OCI-LY7 (cell line): Measurements from ENCODE around the gene SPNS1. TPM values are rescaled to one million over a fixed set of nuclear protein-coding genes. Genes with fewer than 3 reads are reported as not detected.
"Not testable (repeated sequence)": the region's sequence is repeated elsewhere in the genome, so short reads cannot be mapped to it uniquely, and the experiment has no call there.

ENCODE experiments used
- BruUV-seq: library from RNA; stranded (reverse); fragments of 400-500 nt; replicated peaks from 2 replicates; lab custom pipeline; 2021; lab: Mats Ljungman, UMichigan
- CTCF ChIA-PET: fragments of 300-600 bp; sonication (Branson Sonifier 250); formaldehyde crosslinking; loops from one replicate; lab custom pipeline; 2022; ENCODE audit warnings: antibody characterized with exemption; ENCODE audit not compliant: unreplicated experiment; lab: Charles Lee
- POLR2A ChIA-PET: fragments of 300-600 bp; sonication (Branson Sonifier 250); formaldehyde crosslinking; loops from one replicate; lab custom pipeline; 2022; ENCODE audit warnings: antibody characterized with exemption; lab: Charles Lee
- DNase-seq: peaks from one replicate; pipeline ENCODE4 v3.0.0-alpha.2; 2015; ENCODE audit warnings: low spot score
- H2AFZ ChIP-seq: fragments of 200-600 bp; sonication (generic), shearing (Covaris generic); 2 replicates; pipeline ENCODE4 v1.6.1; 2014; ENCODE audit warnings: mild to moderate bottlenecking, antibody characterized with exemption, low read length, moderate library complexity
- H3K27ac ChIP-seq: fragments of 200-600 bp; sonication (generic); 2 replicates; pipeline ENCODE4 v1.5.1; 2014; ENCODE audit warnings: mixed run types, low read depth, mild to moderate bottlenecking, moderate library complexity, low read length, inconsistent platforms; ENCODE audit not compliant: poor library complexity, severe bottlenecking
- H3K36me3 ChIP-seq: fragments of 200-600 bp; sonication (generic); 2 replicates; pipeline ENCODE4 v1.6.1; 2014; ENCODE audit warnings: mild to moderate bottlenecking, antibody characterized with exemption, low read length, moderate library complexity, mixed read lengths; ENCODE audit not compliant: insufficient read depth
- H3K4me1 ChIP-seq: fragments of 200-600 bp; sonication (generic); 2 replicates; pipeline ENCODE4 v1.5.1; 2014; ENCODE audit warnings: mild to moderate bottlenecking, low read length; ENCODE audit not compliant: insufficient read depth, poor library complexity, severe bottlenecking
- H3K4me2 ChIP-seq: fragments of 200-600 bp; sonication (generic); 2 replicates; pipeline ENCODE4 v1.6.1; 2014; ENCODE audit warnings: mild to moderate bottlenecking, low read length
- H3K4me3 ChIP-seq: fragments of 200-600 bp; sonication (generic); 2 replicates; pipeline ENCODE4 v1.5.1; 2014; ENCODE audit warnings: mild to moderate bottlenecking, low read depth, low read length; ENCODE audit not compliant: poor library complexity, severe bottlenecking
- H3K79me2 ChIP-seq: fragments of 200-600 bp; sonication (generic); 2 replicates; pipeline ENCODE4 v1.6.1; 2016; ENCODE audit warnings: low read depth, mild to moderate bottlenecking, low read length, moderate library complexity, mixed read lengths; ENCODE audit not compliant: insufficient read depth
- H3K9me2 ChIP-seq: fragments of 200-600 bp; sonication (generic); 2 replicates; pipeline ENCODE4 v1.6.1; 2016; ENCODE audit warnings: mild to moderate bottlenecking, low read length, mixed read lengths; ENCODE audit not compliant: insufficient read depth
- H3K9me3 ChIP-seq: fragments of 200-600 bp; sonication (generic); 2 replicates; pipeline ENCODE4 v1.6.1; 2014; ENCODE audit warnings: mild to moderate bottlenecking, mixed run types, low read length, mixed read lengths
- H4K20me1 ChIP-seq: fragments of 200-600 bp; sonication (generic); 2 replicates; pipeline ENCODE4 v1.6.1; 2014; ENCODE audit warnings: mild to moderate bottlenecking, antibody characterized with exemption, low read length, moderate library complexity, mixed read lengths; ENCODE audit not compliant: insufficient read depth
- EZH2phosphoT487 ChIP-seq: fragments of 200-600 bp; sonication (generic); IDR thresholded peaks from 2 replicates; pipeline ENCODE4 v1.6.1; 2018; ENCODE audit warnings: low read depth, borderline replicate concordance, mild to moderate bottlenecking, mixed run types, antibody characterized with exemption, low read length, moderate library complexity, mixed read lengths
- intact Hi-C: fragments of 100-400 bp; cut with micrococcal nuclease; formaldehyde crosslinking; loops from one replicate; pipeline ENCODE4 v1.10.0; 2022; ENCODE audit not compliant: unreplicated experiment
- total RNA-seq, 2 experiments: library from RNA; depleted of rRNA in 1 of 2; stranded (reverse); fragments of >200 nt in 1 of 2; shearing (Covaris generic) in 1 of 2; gene quantifications; 2 replicates each; pipeline ENCODE4 v1.2.3, GENCODE V29; 2014 to 2022
- TF ChIP-seq, protein P1 (sequence below): fragments of 200-600 bp; sonication (generic); conservative IDR thresholded peaks from 2 replicates; pipeline ENCODE4 v1.5.1; 2014; ENCODE audit warnings: mild to moderate bottlenecking, antibody characterized with exemption, low read length, moderate library complexity, mixed read lengths

Gene SPNS1
- total RNA-seq, 2 experiments from 2014 or later, result 20.1 to 20.4 TPM

- no peaks in the 10 kb centered on the region for H3K36me3 ChIP-seq
- H3K79me2 ChIP-seq, result no peaks in the 10 kb centered on the region
- intact Hi-C loops, result no loop called here
- no peak for DNase-seq
- H3K9me2 ChIP-seq, result no peaks in the 10 kb centered on the region
- H4K20me1 ChIP-seq, result no peaks in the 10 kb centered on the region
- no peak overlapping the region for H2AFZ ChIP-seq
- no peak overlapping the region for H3K4me2 ChIP-seq
- no TSS peak for BruUV-seq
- no peak for TF ChIP-seq EZH2phosphoT487
- TF ChIP-seq, protein P1, sequence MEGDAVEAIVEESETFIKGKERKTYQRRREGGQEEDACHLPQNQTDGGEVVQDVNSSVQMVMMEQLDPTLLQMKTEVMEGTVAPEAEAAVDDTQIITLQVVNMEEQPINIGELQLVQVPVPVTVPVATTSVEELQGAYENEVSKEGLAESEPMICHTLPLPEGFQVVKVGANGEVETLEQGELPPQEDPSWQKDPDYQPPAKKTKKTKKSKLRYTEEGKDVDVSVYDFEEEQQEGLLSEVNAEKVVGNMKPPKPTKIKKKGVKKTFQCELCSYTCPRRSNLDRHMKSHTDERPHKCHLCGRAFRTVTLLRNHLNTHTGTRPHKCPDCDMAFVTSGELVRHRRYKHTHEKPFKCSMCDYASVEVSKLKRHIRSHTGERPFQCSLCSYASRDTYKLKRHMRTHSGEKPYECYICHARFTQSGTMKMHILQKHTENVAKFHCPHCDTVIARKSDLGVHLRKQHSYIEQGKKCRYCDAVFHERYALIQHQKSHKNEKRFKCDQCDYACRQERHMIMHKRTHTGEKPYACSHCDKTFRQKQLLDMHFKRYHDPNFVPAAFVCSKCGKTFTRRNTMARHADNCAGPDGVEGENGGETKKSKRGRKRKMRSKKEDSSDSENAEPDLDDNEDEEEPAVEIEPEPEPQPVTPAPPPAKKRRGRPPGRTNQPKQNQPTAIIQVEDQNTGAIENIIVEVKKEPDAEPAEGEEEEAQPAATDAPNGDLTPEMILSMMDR, result no peak
- H3K4me1 ChIP-seq, result peaks cover 5% of the 10 kb centered on the region
- CTCF ChIA-PET, result no interaction called here
- no peak overlapping the region for H3K4me3 ChIP-seq
- H3K9me3 ChIP-seq, result no peaks in the 10 kb centered on the region
- H3K27ac ChIP-seq, result no peak overlapping the region
- POLR2A ChIA-PET, result interaction anchor here (0.5 to 0.7 kb wide), 2 partner anchors 24 to 382 kb away, joined by 3 to 4 read pairs; no protein-coding TSS in a partner anchor
Observed at GRCh38 chr16:28999577-28999976, 25.0 kb downstream of the SPNS1 start.

DNA sequence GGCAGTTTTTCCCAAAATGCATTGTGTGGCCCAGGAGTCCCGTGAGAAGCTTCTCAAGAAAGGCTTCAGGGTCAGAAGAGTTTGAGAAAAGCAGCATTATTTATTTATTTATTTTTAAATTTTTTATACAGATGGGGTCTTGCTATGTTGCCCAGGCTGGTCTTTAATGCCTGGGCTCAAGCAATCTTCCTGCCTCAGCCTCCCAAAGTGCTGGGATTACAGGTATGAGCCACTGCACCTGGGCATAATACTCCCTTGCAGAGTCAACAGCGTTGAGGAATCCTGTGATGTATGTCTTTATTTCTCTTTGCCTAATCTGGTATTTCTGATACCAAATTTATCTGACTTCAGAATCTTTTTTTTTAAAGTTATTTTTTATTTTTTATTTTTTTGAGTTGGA, 25.4 kb downstream of the SPNS1 start:
- ChIA-PET POLR2A (interaction anchor here (0.5 kb wide), 1 partner anchor 23 kb away, joined by 4 read pairs; no protein-coding TSS in a partner anchor), CTCF (no interaction called here)
- BruUV-seq, result no TSS peak
- Histone ChIP-seq H3K27ac (no peak overlapping the region), H3K79me2 (no peaks in the 10 kb centered on the region), H3K36me3 (no peaks in the 10 kb centered on the region), H3K9me3 (no peaks in the 10 kb centered on the region), H3K9me2 (no peaks in the 10 kb centered on the region), H4K20me1 (no peaks in the 10 kb centered on the region), H3K4me2 (no peak overlapping the region), H3K4me3 (no peak overlapping the region), H3K4me1 (peaks cover 5% of the 10 kb centered on the region), H2AFZ (no peak overlapping the region)
- no peak for TF ChIP-seq EZH2phosphoT487
- TF ChIP-seq, protein P1, result no peak
- intact Hi-C loops, result no loop called here
- no peak for DNase-seq

DNA sequence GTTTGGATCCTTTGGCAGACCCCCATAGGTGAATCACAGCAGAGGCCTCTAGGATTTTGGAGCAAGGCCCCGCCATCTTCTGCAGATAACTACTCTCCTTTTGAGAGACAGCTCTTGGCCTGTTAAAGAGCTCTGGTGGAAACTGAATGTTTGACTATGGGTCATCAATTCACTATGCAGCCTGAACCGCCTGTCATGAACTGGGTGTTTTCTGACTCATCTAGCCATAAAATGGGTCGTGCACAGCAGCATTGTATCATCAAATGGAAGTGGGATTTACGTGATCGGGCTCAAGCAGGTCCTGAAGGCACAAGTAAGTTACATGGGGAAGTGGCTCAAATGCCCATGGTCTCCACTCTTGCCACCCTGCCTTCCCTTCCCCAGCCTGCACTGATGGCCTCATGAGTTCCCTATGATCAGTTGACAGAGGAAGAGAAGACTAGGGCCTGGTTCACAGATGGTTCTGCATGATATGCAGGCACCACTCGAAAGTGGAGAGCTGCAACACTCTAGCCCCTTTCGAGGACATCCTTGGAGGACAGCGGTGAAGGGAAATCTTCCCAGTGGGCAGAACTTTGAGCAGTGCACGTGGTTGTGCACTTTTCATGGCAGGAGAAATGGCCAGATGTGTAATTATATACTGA, 30.0 kb downstream of the SPNS1 start:
- intact Hi-C loops, BruUV-seq, CTCF ChIA-PET: not testable (repeated sequence)

More for the DNA sequence above, 30.0 kb downstream of the SPNS1 start:
- H3K4me3 ChIP-seq, H3K4me2 ChIP-seq, POLR2A ChIA-PET, H3K9me3 ChIP-seq, H3K27ac ChIP-seq, H3K4me1 ChIP-seq, H4K20me1 ChIP-seq, H2AFZ ChIP-seq, DNase-seq, H3K79me2 ChIP-seq, H3K9me2 ChIP-seq, H3K36me3 ChIP-seq: not testable (repeated sequence)
